GM19193 (cell line): Measurements from ENCODE around the gene TAAR1.

Experiments used
- POLR2A ChIP-seq: IDR thresholded peaks from 4 replicates; pipeline ENCODE4 v1.6.1; 2011; ENCODE audit not compliant: insufficient read depth, insufficient read length; ENCODE audit errors: extremely low read depth

TAAR1 gene

GRCh38 chr6:132659082-132659481 lies at the start of gene TAAR1:
TSS of gene TAAR1 (minus strand) at chr6:132659182. CDS start at chr6:132646003, 13,179 bp downstream.
- no peak for TF ChIP-seq POLR2A

- TF ChIP-seq POLR2A = no peak
Measured at GRCh38 chr6:132708771-132709170, 49.8 kb upstream of the TAAR1 start.

- TF ChIP-seq POLR2A = no peak
Measured at GRCh38 chr6:132708002-132708401, 49.0 kb upstream of the TAAR1 start.

GRCh38 chr6:132703936-132704335 lies 45.0 kb upstream of the TAAR1 start:
- TF ChIP-seq POLR2A = no peak

- TF ChIP-seq POLR2A = no peak
Measured at GRCh38 chr6:132698608-132699007, 39.6 kb upstream of the TAAR1 start.

GRCh38 chr6:132695773-132696172 lies 36.8 kb upstream of the TAAR1 start:
- TF ChIP-seq POLR2A = no peak

GRCh38 chr6:132693478-132693877 lies 34.5 kb upstream of the TAAR1 start:
- no peak for TF ChIP-seq POLR2A

- no peak for TF ChIP-seq POLR2A
Measured at GRCh38 chr6:132690678-132691077, 31.7 kb upstream of the TAAR1 start.

GRCh38 chr6:132687306-132687705 lies 28.3 kb upstream of the TAAR1 start:
- no peak for TF ChIP-seq POLR2A

GRCh38 chr6:132686531-132686930 lies 27.5 kb upstream of the TAAR1 start:
- no peak for TF ChIP-seq POLR2A

GRCh38 chr6:132685009-132685408 lies 26.0 kb upstream of the TAAR1 start:
- no peak for TF ChIP-seq POLR2A

- TF ChIP-seq POLR2A = no peak
Measured at GRCh38 chr6:132684272-132684671, 25.3 kb upstream of the TAAR1 start.

GRCh38 chr6:132683543-132683942 lies 24.6 kb upstream of the TAAR1 start:
- TF ChIP-seq POLR2A = no peak

GRCh38 chr6:132675749-132676148 lies 16.8 kb upstream of the TAAR1 start:
- no peak for TF ChIP-seq POLR2A

- no peak for TF ChIP-seq POLR2A
Measured at GRCh38 chr6:132675002-132675401, 16.0 kb upstream of the TAAR1 start.

GRCh38 chr6:132673376-132674094 lies 14.6 kb upstream of the TAAR1 start:
- TF ChIP-seq POLR2A = no peak

GRCh38 chr6:132671295-132671694 lies 12.3 kb upstream of the TAAR1 start:
- TF ChIP-seq POLR2A = no peak
